ENCODE results near the gene ADD3. TPM values are rescaled to one million over a fixed set of nuclear protein-coding genes. Genes with fewer than 3 reads are reported as not detected.

ADD3 gene
- total RNA-seq, 1 donor = 536 TPM

GRCh38 chr10:110006358-110007160 lies 1.2 kb upstream of the ADD3 start:
- Histone ChIP-seq H3K4me1 (ENCODE audit: insufficient read depth, low read length) (peaks cover 29% of the 10 kb centered on the region), H3K4me3 (ENCODE audit: low read length) (no peak overlapping the region), H3K27me3 (ENCODE audit: insufficient read depth, low read length) (no peaks in the 10 kb centered on the region), H3K9me3 (ENCODE audit: low read depth, low read length) (no peaks in the 10 kb centered on the region)

GRCh38 chr10:110007161-110007700 lies 553 bp upstream of the ADD3 start:
- H3K27me3 ChIP-seq (ENCODE audit: insufficient read depth, low read length) = no peaks in the 10 kb centered on the region
- peak overlapping the region; percentile 43 for H3K4me3 ChIP-seq (ENCODE audit: low read length)
- peaks cover 29% of the 10 kb centered on the region for H3K4me1 ChIP-seq (ENCODE audit: insufficient read depth, low read length)
- no peaks in the 10 kb centered on the region for H3K9me3 ChIP-seq (ENCODE audit: low read depth, low read length)

- Histone ChIP-seq H3K27me3 (ENCODE audit: insufficient read depth, low read length) (no peaks in the 10 kb centered on the region), H3K9me3 (ENCODE audit: low read depth, low read length) (no peaks in the 10 kb centered on the region), H3K4me3 (ENCODE audit: low read length) (peak overlapping the region; percentile 83), H3K4me1 (ENCODE audit: insufficient read depth, low read length) (peaks cover 38% of the 10 kb centered on the region)
Observed at GRCh38 chr10:110008518-110009339, 945 bp downstream of the ADD3 start.

GRCh38 chr10:110009736-110010475 lies 2.1 kb downstream of the ADD3 start:
- Histone ChIP-seq H3K9me3 (ENCODE audit: low read depth, low read length) (no peaks in the 10 kb centered on the region), H3K4me3 (ENCODE audit: low read length) (no peak overlapping the region), H3K4me1 (ENCODE audit: insufficient read depth, low read length) (peaks cover 49% of the 10 kb centered on the region), H3K27me3 (ENCODE audit: insufficient read depth, low read length) (no peaks in the 10 kb centered on the region)

GRCh38 chr10:110010486-110011378 lies 2.9 kb downstream of the ADD3 start:
- Histone ChIP-seq H3K27me3 (ENCODE audit: insufficient read depth, low read length) (no peaks in the 10 kb centered on the region), H3K4me1 (ENCODE audit: insufficient read depth, low read length) (peaks cover 54% of the 10 kb centered on the region), H3K4me3 (ENCODE audit: low read length) (no peak overlapping the region)

GRCh38 chr10:110011681-110012080 lies 3.9 kb downstream of the ADD3 start:
- Histone ChIP-seq H3K9me3 (ENCODE audit: low read depth, low read length) (no peaks in the 10 kb centered on the region), H3K4me1 (ENCODE audit: insufficient read depth, low read length) (peaks cover 62% of the 10 kb centered on the region), H3K27me3 (ENCODE audit: insufficient read depth, low read length) (no peaks in the 10 kb centered on the region), H3K4me3 (ENCODE audit: low read length) (no peak overlapping the region)

More at GRCh38 chr10:110010486-110011378, 2.9 kb downstream of the ADD3 start:
- no peaks in the 10 kb centered on the region for H3K9me3 ChIP-seq (ENCODE audit: low read depth, low read length)

GRCh38 chr10:110013630-110014293 lies 6.0 kb downstream of the ADD3 start:
- Histone ChIP-seq H3K27me3 (ENCODE audit: insufficient read depth, low read length) (no peaks in the 10 kb centered on the region), H3K4me3 (ENCODE audit: low read length) (no peak overlapping the region), H3K4me1 (ENCODE audit: insufficient read depth, low read length) (peaks cover 67% of the 10 kb centered on the region), H3K9me3 (ENCODE audit: low read depth, low read length) (no peaks in the 10 kb centered on the region)

GRCh38 chr10:110016039-110016438 lies 8.3 kb downstream of the ADD3 start:
- Histone ChIP-seq H3K4me1 (ENCODE audit: insufficient read depth, low read length) (peaks cover 67% of the 10 kb centered on the region), H3K9me3 (ENCODE audit: low read depth, low read length) (no peaks in the 10 kb centered on the region), H3K27me3 (ENCODE audit: insufficient read depth, low read length) (no peaks in the 10 kb centered on the region), H3K4me3 (ENCODE audit: low read length) (no peak overlapping the region)

- Histone ChIP-seq H3K27me3 (ENCODE audit: insufficient read depth, low read length) (no peaks in the 10 kb centered on the region), H3K4me1 (ENCODE audit: insufficient read depth, low read length) (peaks cover 75% of the 10 kb centered on the region), H3K9me3 (ENCODE audit: low read depth, low read length) (no peaks in the 10 kb centered on the region), H3K4me3 (ENCODE audit: low read length) (no peak overlapping the region)
Observed at GRCh38 chr10:110017052-110017451, 9.3 kb downstream of the ADD3 start.

- Histone ChIP-seq H3K27me3 (ENCODE audit: insufficient read depth, low read length) (no peaks in the 10 kb centered on the region), H3K9me3 (ENCODE audit: low read depth, low read length) (no peaks in the 10 kb centered on the region), H3K4me3 (ENCODE audit: low read length) (no peak overlapping the region), H3K4me1 (ENCODE audit: insufficient read depth, low read length) (peaks cover 76% of the 10 kb centered on the region)
Observed at GRCh38 chr10:110017907-110018306, 10.1 kb downstream of the ADD3 start.

- Histone ChIP-seq H3K9me3 (ENCODE audit: low read depth, low read length) (no peaks in the 10 kb centered on the region), H3K4me1 (ENCODE audit: insufficient read depth, low read length) (peaks cover 65% of the 10 kb centered on the region), H3K27me3 (ENCODE audit: insufficient read depth, low read length) (no peaks in the 10 kb centered on the region), H3K4me3 (ENCODE audit: low read length) (no peak overlapping the region)
Observed at GRCh38 chr10:110020265-110020664, 12.5 kb downstream of the ADD3 start.

- no peaks in the 10 kb centered on the region for H3K27me3 ChIP-seq (ENCODE audit: insufficient read depth, low read length)
Observed at GRCh38 chr10:110022716-110023504, 15.1 kb downstream of the ADD3 start.

More at GRCh38 chr10:110022716-110023504, 15.1 kb downstream of the ADD3 start:
- H3K4me1 ChIP-seq (ENCODE audit: insufficient read depth, low read length) = peaks cover 47% of the 10 kb centered on the region
- H3K4me3 ChIP-seq (ENCODE audit: low read length) = no peak overlapping the region
- H3K9me3 ChIP-seq (ENCODE audit: low read depth, low read length) = no peaks in the 10 kb centered on the region

All from mononuclear cell (primary cell).